ENCODE measurements around the gene ZNF487.
A peak's percentile ranks its signal among the peaks of the same experiment; 100 is the strongest.
"Not testable (repeated sequence)": the region's sequence is repeated elsewhere in the genome, so short reads cannot be mapped to it uniquely, and the experiment has no call there.

Gene ZNF487

DNA sequence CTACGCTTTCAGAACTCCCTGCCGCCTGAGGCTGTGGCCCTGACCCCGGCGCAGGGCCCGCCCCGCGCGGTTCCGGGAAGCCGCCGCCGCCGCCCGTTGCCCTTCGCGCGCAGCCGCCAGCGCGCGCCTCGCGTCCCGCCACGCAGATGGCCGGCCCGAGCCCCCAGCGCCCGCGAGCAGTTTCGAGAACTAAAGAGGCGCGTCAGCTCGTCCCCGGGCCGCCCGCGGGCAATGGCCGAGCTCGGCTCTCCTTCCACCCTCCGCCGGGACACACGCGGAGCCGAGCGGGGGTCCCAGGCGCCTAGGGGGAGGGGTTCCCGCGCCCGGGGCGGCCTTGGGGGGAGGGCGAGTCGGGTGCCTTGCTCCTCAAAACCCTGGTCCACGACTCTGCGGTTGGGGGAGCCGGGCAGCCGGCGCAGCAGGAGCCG lies 29.7 kb upstream of the ZNF487 start:
- peak; percentile 73 to 90 (median 80) for DNase-seq

DNA sequence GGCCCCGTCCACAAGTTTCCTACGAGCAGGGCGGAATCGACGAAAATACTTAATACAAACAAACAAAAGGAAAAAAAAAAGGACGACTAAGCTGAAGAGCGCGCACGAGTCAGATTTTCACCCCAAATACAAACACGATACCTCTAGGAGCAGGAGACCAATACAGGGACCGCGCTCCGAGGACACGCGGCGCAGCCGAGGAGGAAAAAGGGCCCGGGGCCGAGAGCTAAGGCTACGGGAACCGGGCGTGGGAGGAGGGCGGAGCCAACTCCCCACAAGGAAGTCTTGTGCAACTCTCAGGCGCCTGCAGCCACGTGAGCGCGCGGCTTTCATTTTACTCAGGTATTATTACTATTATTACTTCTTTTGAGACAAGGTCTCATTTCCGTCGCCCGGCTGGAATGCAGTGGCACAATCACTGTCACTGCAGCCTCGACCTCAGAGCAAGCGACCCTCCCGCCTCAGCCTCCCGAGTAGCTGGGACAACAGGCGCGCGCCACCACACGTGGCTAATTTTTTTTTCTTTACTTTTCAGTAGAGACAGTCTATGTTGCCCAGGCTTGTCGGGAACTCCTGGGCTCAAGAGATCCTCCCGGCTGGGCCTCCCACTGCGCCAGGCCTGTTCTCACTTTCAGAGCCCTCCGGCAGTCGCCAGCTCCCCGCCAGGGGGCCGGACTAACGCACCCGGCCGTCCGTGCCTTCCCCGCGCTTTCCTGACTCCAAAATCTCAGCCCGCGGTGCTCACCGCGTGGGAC lies 29.2 kb upstream of the ZNF487 start:
- peak; percentile 96 to 99 (median 98) for DNase-seq

DNA sequence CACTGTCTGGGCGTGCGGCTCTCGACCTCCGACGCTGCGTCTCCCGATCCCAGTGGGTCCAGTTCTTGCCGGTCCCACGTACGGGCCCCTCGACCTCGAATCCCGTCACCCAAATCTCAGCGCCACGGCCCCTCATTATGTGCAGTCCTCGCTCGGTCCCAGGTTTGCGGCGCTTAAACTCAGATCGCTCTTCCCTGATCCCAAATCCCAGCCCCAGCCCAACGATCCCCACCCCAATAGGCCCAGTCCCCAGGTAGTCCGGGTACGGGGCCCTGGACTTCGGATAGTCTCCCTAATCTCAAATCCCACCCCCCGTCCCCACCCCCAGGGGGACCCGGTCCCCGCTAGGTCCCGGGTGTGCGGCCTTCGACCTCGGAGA lies 28.6 kb upstream of the ZNF487 start:
- DNase-seq, result no peak

DNA sequence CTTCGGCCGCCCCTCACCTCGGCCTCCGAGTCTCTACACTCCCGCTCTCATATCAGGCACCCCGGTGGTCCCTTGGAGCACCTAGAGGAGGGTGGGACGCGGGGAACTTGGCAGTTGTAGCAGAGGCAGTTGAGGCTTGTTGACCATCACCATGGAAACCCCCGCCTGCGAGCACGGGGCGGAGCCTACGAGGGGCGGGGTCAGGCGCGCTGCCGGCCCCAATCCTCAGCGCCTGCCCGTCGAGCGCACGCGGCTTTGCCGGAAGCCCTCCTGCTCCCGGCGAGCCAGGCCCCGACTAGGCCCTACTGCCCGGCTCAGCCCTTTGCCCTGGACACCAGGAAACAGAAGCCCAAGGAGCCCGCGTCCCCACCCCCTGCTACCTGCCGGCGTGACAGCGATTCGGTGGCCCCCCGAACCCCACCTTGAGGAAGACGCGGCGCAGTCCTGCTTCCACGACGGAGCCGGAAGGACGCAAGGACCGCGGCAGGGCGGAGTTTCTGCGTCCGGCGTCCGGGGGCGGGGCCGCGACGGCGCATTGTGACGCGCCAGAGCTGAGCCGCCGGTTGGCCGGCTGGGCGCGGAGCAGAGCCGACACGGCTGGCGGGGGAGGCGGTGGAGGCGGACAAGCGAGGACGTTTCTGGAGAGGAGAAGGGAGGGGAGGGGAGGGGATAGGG lies 28.1 kb upstream of the ZNF487 start, which contains the start of gene HNRNPF:
Gene HNRNPF, minus strand, starts transcription at position 477 of the 675 bp plus-strand sequence. CDS start 21,302 bp downstream, outside the sequence.
- peak; percentile 98 to 99 (median 98) for DNase-seq

DNA sequence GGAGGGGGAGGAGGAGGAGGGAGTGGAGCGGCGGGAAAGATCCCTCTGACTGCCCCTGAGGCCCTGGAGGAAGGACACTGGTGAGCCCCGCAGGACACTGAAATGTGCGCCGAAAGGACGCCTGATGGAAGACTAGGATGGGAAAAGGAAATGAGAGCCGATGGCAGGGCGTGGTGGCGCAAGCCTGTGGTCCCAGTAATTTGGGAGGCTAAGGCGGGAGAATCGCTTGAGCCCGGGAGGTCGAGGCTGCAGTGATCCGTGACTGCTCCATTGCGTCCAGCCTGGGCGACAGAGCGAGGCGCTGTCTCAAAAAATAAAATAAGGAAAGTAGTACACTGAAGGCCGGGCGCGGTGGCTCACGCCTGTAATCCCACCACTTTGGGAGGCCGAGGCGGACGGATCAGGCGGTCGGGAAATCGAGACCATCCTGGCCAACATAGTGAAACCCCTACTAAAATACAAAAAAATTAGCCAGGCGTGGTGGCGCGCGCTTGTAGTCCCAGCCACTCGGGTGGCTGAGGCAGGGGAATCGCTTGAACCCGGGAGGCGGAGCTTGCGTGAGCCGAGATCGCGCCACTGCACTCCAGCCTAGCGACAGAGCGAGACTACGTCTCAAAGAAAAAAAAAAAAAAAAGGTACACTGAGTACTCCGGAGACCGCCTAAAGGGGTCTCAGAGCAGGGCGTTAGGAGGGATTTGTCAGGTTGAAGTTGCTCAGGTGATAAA lies 27.4 kb upstream of the ZNF487 start:
- DNase-seq, result peak; percentile 52 to 73 (median 59)

DNA sequence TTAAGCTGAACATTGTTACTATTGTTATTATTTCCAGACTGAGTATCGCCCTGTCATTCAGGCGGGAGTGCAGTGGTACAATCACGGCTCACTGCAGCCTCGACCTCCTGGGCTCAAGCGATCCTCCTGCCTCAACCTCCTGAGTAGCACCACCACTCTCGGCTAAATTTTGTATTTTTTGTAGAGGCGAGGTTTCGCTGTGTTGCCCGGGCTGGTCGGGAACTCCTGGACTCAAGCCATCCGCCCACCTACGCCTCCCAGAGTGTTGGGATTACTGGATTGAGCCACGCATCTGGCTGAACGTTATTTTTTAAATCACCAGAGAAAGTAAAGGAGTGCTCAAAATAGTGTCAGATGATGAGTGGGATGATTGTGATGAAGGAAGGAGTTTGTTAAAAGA lies 26.6 kb upstream of the ZNF487 start:
- no peak for DNase-seq

DNA sequence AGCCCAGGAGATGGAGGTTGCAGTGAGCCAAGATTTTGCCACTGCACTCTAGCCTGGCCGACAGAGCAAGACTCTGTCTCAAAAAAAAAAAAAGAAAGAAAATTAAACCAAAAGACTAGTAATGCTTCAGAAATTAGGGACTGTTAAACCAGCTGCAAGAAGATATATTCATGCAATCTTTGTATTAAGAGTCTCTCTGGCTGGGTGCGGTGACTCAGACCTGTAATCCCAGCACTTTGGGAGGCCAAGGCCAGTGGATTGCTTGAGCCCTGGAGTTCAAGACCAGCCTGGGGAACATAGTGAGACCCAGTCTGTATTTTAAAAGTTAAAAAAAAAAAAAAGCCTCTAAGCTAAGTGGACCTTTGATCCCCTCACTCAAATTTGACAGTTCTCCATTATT lies 25.4 kb upstream of the ZNF487 start:
- no peak for DNase-seq

DNA sequence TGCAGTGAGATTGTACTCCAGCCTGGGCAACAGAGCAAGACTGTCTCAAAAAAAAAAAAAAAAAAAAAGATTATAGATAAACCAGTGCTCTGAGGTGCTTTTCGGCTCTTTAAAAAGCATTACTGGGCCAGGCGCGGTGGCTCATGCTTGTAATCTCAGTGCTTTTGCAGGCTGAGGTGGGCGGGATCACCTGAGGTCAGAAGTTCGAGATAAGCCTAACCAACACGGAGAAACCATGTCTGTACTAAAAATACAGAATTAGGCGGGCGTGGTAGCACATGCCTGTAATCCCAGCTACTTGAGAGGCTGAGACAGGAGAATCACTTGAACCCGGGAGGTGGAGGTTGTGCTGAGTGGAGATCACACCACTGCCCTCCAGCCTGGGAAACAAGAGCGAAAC lies 21.4 kb upstream of the ZNF487 start:
- no peak for DNase-seq

DNA sequence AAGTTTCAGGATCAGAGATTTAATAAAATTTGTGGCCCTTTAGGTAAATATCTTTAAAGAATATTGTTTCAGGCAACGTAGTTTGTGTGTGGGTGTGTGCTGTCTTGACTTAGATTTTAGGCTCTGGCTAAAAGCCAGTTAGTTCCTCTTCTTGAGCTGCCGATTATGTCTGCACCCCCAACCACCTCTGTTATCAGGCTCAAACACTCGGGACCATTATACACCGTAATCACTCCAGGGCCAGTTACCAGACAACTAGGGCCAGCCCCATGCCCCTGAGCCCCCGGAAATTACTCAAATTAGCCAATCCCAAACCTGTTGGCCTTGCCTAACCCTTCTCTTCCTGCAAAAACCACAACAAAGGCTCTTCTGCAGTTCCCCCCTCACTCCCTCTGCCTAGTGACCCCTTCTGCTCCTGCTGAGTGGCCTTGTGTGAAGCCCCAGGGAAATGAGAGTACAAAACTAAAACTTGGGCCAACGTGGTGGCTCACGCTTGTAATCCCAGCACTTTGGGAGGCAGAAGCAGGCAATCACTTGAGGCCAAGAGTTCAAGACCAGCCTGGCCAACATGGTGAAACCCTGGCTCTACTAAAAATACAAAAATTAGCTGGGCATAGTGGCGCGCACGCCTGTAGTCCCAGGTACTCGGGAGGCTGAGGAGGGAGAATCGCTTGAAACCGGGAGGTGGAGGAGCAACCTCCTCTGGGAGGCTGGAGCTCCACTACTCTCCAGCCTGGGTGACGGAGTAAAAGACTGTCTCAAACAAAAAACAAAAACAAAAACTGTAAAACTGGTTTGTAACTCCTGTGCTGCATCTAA lies 18.8 kb upstream of the ZNF487 start:
- DNase-seq, result peak; percentile 64 to 86 (median 79)

DNA sequence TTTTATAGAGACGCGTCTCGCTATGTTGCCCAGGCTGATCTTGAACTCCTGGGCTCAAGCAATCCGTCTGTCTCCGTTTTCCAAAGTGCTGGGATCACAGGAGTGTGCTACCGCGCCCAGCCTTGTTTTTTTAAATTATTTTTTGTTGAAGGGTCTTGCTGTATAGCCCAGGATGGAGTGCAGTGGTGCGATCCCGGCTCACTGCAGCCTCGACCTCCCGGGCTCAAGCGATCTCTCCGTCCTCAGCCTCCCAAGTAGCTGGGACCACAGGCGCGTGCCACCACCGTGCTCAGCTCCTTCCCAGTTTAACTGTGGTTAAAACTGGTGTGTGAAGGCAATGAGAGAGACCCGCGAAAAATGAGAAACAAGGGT lies 16.9 kb upstream of the ZNF487 start:
- no peak for DNase-seq

DNA sequence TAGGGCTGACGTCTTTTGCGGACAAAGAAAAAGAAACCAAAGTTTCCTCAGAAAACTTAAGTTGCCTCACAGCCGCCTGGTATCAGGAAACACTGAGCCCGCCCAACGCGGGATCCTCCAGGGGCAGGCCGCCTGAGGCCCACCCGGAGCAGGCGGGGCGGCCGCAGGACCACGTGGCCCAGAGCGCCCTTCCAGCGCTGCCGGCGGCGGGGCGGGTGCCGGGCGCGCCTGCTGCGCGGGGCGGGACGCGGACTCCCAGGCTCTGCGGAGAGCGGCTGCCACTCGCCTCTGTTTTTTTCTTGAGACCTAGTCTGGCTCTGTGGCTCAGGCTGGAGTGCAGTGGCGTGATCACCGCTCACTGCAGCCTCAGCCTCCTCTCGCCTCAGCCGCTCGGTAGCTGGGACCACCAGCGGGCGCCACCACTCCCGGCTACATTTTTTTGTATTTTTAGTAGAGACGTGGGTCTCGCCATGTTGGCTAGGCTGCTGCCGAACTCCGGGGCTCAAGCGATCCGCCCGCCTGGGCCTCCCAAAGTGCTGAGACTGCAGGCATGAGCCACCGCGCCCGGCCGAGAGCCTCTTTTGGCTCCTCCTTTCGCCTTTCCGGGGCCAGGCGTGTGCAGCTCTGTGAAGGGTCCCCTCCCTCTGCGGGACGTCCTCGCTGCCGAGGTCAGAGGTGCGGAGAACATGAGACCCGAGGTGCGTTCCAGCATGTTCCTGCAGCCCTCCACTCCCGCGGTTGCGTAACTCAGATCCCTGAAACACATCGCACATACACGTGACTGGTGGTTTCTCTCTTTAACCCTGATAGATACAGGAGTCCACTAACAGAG lies 16.3 kb upstream of the ZNF487 start:
- peak; percentile 95 to 97 (median 97) for DNase-seq

DNA sequence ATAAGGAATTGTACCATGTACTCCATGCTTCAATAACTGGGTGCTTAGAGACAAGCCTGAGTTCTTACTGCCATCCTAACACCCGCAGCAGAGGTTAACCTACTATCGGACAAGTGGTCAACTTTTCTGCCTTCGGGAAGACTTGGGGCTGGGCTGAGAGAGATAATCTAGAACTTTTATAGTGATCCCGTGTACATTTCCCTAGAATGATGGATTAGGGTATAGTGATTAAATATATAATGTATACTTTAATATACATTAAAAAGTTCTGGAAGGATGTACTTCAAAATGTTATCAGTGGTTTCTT lies 15.8 kb upstream of the ZNF487 start:
- no peak for DNase-seq

DNA sequence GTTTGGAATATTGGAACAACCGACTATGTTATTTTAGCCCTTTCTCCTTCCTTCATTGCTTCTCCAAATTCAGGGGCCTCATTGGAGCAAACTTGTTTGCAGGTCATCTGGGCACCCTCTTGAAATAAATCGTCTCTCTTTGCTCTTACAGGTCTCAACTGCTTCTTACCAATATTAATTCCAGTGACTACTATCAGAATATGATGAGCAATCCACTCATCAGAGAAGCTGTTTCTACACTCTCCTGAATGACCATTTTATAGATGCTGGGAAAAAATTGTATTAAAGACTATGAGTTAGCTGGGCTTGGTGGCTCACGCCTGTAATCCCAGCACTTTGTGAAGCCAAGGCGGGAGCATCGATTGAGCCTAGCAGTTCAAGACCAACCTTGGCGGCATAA lies 15.4 kb upstream of the ZNF487 start:
- no peak for DNase-seq

DNA sequence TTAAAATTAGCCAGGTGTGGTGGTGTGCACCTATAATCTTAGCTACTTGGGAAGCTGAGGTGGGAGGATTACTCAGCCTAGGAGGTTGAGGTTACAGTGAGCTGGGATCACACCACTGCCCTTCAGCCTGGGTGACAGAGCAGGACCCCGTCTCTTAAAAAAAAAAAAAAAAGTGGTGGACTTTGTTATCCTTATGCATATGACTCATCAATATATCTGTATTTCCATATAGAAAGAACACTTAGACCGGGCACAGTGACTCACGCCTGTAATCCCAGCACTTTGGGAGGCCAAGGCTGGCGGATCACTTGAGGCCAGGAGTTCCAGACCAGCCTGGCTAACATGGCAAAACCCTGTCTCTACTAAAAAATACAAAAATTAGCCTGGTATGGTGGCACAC lies 15.0 kb upstream of the ZNF487 start:
- DNase-seq, result not testable (repeated sequence)

DNA sequence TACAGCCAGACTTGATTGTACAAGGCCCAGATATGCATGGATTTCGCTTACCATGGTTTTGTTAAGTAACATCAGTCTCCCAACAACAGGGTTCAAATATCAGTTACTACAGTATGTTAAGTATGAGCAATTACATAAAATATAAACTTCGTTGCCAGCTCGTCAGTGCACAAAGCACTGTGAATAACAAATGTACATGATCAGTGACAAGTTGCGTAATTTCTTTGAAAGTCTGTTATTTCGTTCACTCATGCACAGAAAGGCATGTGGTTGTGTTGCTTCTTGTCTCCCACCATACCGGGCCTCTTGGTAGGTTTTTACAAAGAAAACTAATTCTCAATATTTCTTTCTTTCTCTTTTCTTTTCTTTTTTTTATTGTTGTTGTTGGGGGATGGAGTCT lies 12.5 kb upstream of the ZNF487 start:
- no peak for DNase-seq

DNA sequence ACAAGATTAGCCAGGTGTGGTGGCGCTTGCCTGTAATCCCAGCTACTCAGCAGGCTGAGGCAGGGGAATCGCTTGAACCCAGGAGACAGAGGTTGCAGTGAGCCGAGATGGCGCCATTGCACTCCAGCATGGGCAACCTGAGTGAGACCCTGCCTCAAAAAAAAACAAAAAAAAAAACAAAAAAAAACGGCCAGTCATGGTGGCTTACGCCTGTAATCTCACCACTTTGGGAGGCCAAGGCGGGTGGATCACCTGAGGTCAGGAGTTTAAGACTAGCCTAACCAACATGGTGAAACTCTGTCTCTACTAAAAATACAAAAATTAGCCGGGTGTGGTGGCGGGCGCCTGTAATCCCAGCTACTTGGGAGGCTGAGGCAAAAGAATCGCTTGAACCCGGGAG lies 10.4 kb upstream of the ZNF487 start:
- DNase-seq, result not testable (repeated sequence)

DNA sequence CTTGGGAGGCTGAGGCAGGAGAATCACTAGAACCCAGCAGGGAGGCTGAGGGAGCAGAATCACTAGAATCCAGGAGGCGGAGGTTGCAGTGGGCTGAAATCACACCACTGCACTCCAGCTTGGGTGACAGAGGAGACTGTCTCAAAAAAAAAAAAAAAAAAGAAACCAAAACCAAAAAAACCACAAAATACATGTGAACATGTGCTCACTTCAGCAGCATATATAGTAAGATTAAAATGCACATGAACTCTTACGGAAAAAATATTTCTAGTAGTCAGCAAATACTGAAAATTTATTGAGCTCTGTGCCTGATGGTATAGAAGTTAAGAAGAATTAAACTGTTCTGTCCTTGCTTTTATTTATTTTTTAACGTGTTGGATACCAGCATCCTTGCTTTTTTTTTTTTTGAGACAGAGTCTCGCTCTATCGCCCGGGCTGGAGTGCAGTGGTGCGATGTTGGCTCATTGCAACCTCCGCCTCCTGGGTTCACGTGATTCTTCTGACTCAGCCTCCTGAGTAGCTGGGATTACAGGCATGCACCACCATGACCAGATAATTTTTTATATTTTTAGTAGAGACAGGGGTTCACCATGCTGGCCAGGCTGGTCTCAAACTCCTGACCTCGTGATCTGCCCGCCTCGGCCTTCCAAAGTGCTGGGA lies 9.6 kb upstream of the ZNF487 start:
- DNase-seq, result no peak

DNA sequence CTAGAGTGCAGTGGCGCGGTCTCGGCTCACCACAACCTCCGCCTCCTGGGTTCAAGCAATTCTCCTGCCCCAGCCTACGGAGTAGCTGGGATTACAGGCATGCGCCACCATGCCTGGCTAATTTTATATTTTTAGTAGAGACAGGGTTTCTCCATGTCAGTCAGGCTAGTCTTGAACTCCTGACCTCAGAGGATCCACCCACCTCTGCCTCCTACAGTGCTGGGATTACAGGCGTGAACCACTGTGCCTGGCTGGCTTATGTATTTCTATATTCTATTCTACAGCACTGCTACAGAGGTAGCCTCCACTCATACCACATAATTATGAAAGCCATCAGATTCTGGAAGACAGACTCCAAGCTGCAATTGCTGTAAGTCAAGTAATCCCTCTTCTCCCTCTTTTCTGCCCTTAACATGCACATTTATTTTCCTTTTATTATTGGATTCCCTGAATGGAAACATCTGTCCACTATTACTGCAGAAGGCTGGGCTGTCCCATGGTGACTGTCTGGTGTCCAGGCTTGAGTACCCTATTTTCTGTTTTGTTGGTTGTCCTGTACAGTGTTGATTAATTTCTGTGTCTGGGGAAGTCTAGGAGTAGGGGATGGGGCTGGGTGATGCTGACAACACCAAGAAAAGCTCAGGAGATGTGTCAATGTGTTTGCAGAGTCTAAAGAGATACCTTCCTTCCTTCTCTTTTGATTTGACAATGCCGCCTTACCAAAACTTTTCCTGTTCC lies 5.8 kb upstream of the ZNF487 start:
- peak in 2 of 4 experiments; percentile 20 to 29 for DNase-seq

DNA sequence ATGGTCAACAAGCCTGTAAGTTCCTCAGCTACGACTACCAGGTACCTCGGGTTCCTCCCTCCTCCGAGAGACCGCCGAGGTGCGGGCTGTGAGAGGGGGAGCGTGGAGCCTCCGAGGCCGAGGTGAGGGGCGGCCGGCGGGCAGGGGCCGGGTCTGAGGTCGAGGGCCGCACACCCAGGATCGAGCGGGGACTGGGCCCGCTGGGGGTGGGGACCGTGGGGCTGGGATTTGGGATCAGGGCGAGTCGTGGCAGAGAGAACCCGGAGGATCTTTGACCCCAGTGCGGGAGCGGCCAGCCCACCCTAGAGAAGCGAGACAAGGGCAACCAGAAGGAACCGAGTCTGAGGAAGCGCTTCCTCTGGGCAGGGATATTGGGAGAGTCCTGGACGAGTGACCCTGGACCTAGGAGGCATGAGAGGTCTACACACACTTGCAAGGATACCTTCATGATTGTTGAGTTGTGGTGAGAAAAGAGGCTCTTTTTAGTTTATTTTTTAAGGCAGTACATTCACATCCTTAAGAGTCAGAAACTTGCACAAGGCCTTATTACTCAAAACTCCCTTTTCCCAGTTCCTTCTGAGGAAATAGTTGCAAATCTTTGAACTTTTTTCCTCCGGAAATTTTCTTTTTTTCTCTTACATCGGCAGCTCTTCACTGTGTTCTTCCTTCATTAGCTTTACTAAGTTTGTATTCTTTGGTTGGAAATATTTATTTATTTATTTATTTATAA lies 395 bp downstream of the ZNF487 start:
- peak in 2 of 4 experiments; percentile 41 to 51 for DNase-seq
